Nephron (organoid): ENCODE data around the gene RFX3.

Experiments
- H3K27ac Mint-ChIP-seq, 3 experiments: 2 replicates each; pipeline ENCODE4 v1.8.0; 2020; ENCODE audit warnings: mixed read lengths in 3 of 3, mild to moderate bottlenecking in 2 of 3, moderate library complexity in 1 of 3
- H3K27me3 Mint-ChIP-seq: 2 replicates; pipeline ENCODE4 v1.8.0; 2021; ENCODE audit warnings: low read depth, mild to moderate bottlenecking, moderate library complexity, mixed read lengths
- H3K36me3 Mint-ChIP-seq: 2 replicates; pipeline ENCODE4 v1.8.0; 2020; ENCODE audit warnings: low read depth, mixed read lengths
- H3K4me1 Mint-ChIP-seq: 2 replicates; pipeline ENCODE4 v1.8.0; 2020; ENCODE audit warnings: mixed read lengths
- H3K4me3 Mint-ChIP-seq, 3 experiments: 2 replicates each; pipeline ENCODE4 v1.8.0; 2020; ENCODE audit warnings: mild to moderate bottlenecking in 3 of 3, mixed read lengths in 3 of 3, moderate library complexity in 2 of 3
- H3K9me3 Mint-ChIP-seq: 2 replicates; pipeline ENCODE4 v1.8.0; 2020; ENCODE audit warnings: mixed read lengths
- CTCF ChIP-seq, 3 experiments: fragments of 200-600 bp; sonication (generic); IDR thresholded peaks; one replicate each; pipeline ENCODE4 v1.5.0; 2021; ENCODE audit warnings: antibody characterized with exemption in 3 of 3; ENCODE audit not compliant: unreplicated experiment in 3 of 3

RFX3 gene

DNA sequence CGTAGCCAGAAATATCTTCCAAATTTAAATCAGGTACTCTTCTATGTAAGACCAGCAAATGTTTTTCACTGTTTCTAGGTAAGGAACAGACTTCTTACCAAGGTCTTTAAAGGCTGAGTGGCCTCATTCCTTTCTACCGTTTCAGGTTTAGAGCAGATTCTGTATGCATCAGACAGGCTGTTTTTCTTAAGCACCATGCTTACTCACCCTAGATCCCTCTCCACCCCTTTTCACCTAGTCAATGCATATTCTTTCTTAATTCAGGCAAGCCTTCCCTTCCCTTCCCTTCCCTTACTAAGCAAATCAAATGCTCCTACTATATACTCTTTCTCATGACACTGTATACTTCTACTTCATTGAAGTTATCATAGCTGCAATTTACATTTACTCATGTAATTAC, 70.7 kb downstream of the RFX3 start:
- Mint-ChIP-seq H3K27me3 (no peaks in the 10 kb centered on the region), H3K36me3 (peaks cover 8% of the 10 kb centered on the region), H3K27ac (no peak overlapping the region), H3K4me3 (no peak overlapping the region), H3K4me1 (peaks cover 24% of the 10 kb centered on the region), H3K9me3 (no peaks in the 10 kb centered on the region)
- no peak for TF ChIP-seq CTCF (IDR thresholded peaks at IDR 0.05; ENCODE audit: unreplicated experiment in 3 of 3)

DNA sequence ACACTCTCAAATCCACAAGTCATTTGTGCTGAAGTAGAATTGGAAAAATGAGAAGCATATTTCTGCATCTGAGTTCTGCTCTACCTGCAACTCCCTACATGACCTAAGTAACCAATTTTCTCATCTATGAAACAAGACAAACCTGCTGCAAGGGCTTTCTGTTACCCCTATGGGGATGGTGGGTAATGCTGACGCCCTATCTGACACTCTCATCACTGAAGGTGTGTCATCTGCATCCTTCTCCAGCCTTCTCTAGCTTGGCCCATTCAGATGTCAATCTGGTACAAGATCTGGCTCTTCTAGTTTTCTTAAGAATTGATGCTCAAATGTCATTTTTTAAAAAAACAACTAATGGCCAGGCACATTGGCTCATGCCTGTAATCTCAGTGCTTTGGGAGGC, 73.8 kb downstream of the RFX3 start:
- H3K27ac Mint-ChIP-seq: no peak overlapping the region
- TF ChIP-seq CTCF (IDR thresholded peaks at IDR 0.05; ENCODE audit: unreplicated experiment in 3 of 3): no peak
- no peak overlapping the region for H3K4me3 Mint-ChIP-seq
- H3K4me1 Mint-ChIP-seq: peaks cover 11% of the 10 kb centered on the region
- no peaks in the 10 kb centered on the region for H3K9me3 Mint-ChIP-seq
- H3K27me3 Mint-ChIP-seq: no peaks in the 10 kb centered on the region
- peaks cover 5% of the 10 kb centered on the region for H3K36me3 Mint-ChIP-seq

DNA sequence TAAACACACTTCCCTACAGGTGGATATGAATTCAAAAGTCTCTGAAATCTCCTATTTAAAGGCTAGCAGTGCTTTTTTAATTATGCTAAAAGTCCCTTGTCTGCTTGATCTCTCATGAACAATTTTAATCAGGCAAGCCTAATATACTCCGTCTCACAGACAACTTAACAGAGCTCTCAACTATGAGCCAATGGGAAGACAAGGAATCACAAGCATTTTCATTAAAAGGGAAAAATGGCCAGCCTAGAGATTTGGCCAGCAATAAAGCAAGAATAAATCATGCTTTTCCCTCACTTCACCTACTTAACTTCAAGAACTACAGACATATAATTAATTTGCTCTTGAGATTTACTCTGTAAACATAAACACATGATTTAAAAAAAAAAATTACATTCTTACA, 78.0 kb downstream of the RFX3 start:
- Mint-ChIP-seq H3K27ac (peak overlapping the region in 2 of 3 experiments; percentile 30 to 35), H3K4me3 (no peak overlapping the region), H3K9me3 (peaks cover 5% of the 10 kb centered on the region), H3K36me3 (peaks cover 28% of the 10 kb centered on the region), H3K4me1 (peaks cover 15% of the 10 kb centered on the region), H3K27me3 (no peaks in the 10 kb centered on the region)
- no peak for TF ChIP-seq CTCF (IDR thresholded peaks at IDR 0.05; ENCODE audit: unreplicated experiment in 3 of 3)

- H3K9me3 Mint-ChIP-seq: peaks cover 5% of the 10 kb centered on the region
- no peak for TF ChIP-seq CTCF (IDR thresholded peaks at IDR 0.05; ENCODE audit: unreplicated experiment in 3 of 3)
- no peak overlapping the region for H3K4me3 Mint-ChIP-seq
- peaks cover 29% of the 10 kb centered on the region for H3K36me3 Mint-ChIP-seq
- no peaks in the 10 kb centered on the region for H3K27me3 Mint-ChIP-seq
- H3K27ac Mint-ChIP-seq: peak overlapping the region in 1 of 3 experiments; percentile 30
- H3K4me1 Mint-ChIP-seq: peaks cover 15% of the 10 kb centered on the region
These were observed 78.7 kb downstream of the RFX3 start for GRCh38 chr9:3447143-3447542.

DNA sequence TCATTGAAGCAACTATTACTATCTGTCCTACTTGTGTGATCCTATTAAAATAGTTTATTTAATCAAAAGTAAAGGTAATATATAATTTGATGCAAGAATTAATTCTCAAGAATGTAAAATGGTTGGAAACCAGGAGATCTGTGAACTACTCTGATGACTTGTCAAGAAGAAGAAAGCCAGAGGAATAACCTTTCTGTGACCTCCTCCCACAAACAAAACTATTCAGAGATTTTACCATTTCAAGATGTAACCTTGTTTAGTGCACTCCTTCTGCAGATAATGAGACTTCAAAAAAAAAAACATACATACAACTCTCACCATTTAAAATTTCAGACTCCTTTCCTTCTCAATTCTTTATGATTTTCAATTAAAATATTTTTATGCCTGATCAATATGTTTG, 79.5 kb downstream of the RFX3 start:
- no peak for TF ChIP-seq CTCF (IDR thresholded peaks at IDR 0.05; ENCODE audit: unreplicated experiment in 3 of 3)
- Mint-ChIP-seq H3K27ac (no peak overlapping the region), H3K27me3 (no peaks in the 10 kb centered on the region), H3K9me3 (peaks cover 8% of the 10 kb centered on the region), H3K4me3 (no peak overlapping the region), H3K36me3 (peaks cover 27% of the 10 kb centered on the region), H3K4me1 (peaks cover 15% of the 10 kb centered on the region)

GRCh38 chr9:3444016-3444415, 81.8 kb downstream of the RFX3 start:
- TF ChIP-seq CTCF (IDR thresholded peaks at IDR 0.05; ENCODE audit: unreplicated experiment in 3 of 3): no peak
- Mint-ChIP-seq H3K27ac (no peak overlapping the region), H3K9me3 (peaks cover 9% of the 10 kb centered on the region), H3K27me3 (no peaks in the 10 kb centered on the region), H3K4me3 (no peak overlapping the region), H3K4me1 (peaks cover 15% of the 10 kb centered on the region), H3K36me3 (peaks cover 27% of the 10 kb centered on the region)
